GM18870 (cell line): ENCODE measurements around the gene POU2F3.

Experiments used
- ATAC-seq: cut with Tn5 transposase; IDR thresholded peaks from one replicate; pipeline ENCODE4 v1.9.1; 2021; ENCODE audit warnings: moderate library complexity; ENCODE audit not compliant: unreplicated experiment

Gene POU2F3

GRCh38 chr11:120336641-120337354 lies 96.9 kb downstream of the POU2F3 start:
- ATAC-seq: no peak

GRCh38 chr11:120337355-120338106 lies 97.6 kb downstream of the POU2F3 start:
- no peak for ATAC-seq

GRCh38 chr11:120338107-120338933 lies 98.4 kb downstream of the POU2F3 start:
- no peak for ATAC-seq

- no peak for ATAC-seq
These were observed 99.5 kb downstream of the POU2F3 start for GRCh38 chr11:120339394-120339890.

GRCh38 chr11:120340529-120340928 lies 100.6 kb downstream of the POU2F3 start:
- no peak for ATAC-seq

GRCh38 chr11:120342226-120342625 lies 102.3 kb downstream of the POU2F3 start:
- no peak for ATAC-seq

- no peak for ATAC-seq
These were observed 102.7 kb downstream of the POU2F3 start for GRCh38 chr11:120342678-120343077.

GRCh38 chr11:120343429-120343828 lies 103.5 kb downstream of the POU2F3 start:
- ATAC-seq: peak; percentile 41

GRCh38 chr11:120344302-120345004 lies 104.5 kb downstream of the POU2F3 start:
- peak; percentile 91 for ATAC-seq

GRCh38 chr11:120346233-120346632 lies 106.3 kb downstream of the POU2F3 start:
- ATAC-seq: no peak

GRCh38 chr11:120350637-120351036 lies 110.7 kb downstream of the POU2F3 start:
- ATAC-seq: no peak

GRCh38 chr11:120352405-120352804 lies 112.5 kb downstream of the POU2F3 start:
- no peak for ATAC-seq

- no peak for ATAC-seq
These were observed 114.1 kb downstream of the POU2F3 start for GRCh38 chr11:120354068-120354467.

- no peak for ATAC-seq
These were observed 114.8 kb downstream of the POU2F3 start for GRCh38 chr11:120354779-120355178.

GRCh38 chr11:120357620-120358019 lies 117.7 kb downstream of the POU2F3 start:
- no peak for ATAC-seq

- ATAC-seq: no peak
These were observed 118.8 kb downstream of the POU2F3 start for GRCh38 chr11:120358729-120359128.

GRCh38 chr11:120363436-120363835 lies 123.5 kb downstream of the POU2F3 start:
- ATAC-seq: no peak

- ATAC-seq: no peak
These were observed 125.6 kb downstream of the POU2F3 start for GRCh38 chr11:120365512-120365911.
